Erythroblast (primary cell): ENCODE measurements around the gene CTNNA3.

ENCODE experiments used
- GATA1 ChIP-seq: IDR thresholded peaks from 2 replicates; pipeline ENCODE4 v1.6.1; 2011; ENCODE audit warnings: low read depth, mild to moderate bottlenecking, control low read depth, low read length, moderate library complexity
- POLR2A ChIP-seq: IDR thresholded peaks from 2 replicates; pipeline ENCODE4 v1.6.1; 2011; ENCODE audit warnings: mild to moderate bottlenecking, low read length

GRCh38 chr10:66837335-66837734 lies 858.7 kb downstream of the CTNNA3 start:
- TF ChIP-seq POLR2A (no peak), GATA1 (no peak)
